Measurements from ENCODE around the gene FCHSD1. TPM values are rescaled to one million over a fixed set of nuclear protein-coding genes. Genes with fewer than 3 reads are reported as not detected.

The FCHSD1 gene
- 41.5 TPM for polyA plus RNA-seq (2013, experiment 1 of 2)
- polyA plus RNA-seq (2013, experiment 2 of 2): 27.4 TPM

DNA sequence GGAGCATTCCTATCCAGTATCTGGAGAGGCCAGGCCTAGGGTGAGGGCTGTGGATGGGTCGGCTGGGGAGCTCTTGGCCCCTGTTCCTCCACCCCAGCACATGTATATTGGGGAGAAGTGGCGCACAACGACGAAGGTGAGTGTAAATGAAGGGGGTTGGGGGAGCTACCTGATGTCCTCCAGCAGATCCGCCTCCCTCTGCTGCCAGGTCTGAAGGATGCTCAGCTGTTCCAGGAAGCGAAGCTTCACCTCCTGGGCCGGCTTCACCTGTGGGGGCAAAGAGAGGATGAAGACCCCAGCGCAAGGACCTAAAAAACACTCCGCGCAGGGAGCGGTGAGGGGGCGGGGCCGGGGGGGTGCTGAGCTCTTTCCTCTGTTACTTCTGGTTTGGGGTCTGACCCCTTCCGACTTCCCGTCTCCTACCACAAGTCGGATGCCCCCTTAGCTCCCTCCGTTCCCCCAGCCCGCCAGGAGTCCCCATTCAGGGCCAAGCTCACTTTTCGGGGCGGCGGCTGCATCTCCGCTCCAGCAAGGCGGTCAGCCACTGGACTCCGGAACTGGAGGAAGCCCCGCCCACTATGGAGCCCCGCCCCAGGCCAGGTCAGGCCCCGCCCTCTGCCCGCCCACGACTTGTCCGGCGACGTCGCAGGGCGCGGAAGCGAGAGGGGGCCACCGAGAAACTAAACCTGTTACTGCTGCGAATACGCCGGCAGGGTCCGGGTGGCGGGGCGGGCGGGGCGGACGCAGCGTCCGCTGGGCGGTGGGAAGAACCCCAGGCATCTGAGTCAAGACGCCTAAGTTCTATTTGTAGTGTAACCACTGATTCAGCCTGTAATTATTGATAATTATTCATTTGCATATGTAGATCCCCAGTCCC, at the start of gene FCHSD1:
FCHSD1 (minus strand) TSS at position 568 of the 877 bp plus-strand sequence; CDS start at position 518, 50 bp downstream.
- Histone ChIP-seq H3K9me3 (ENCODE audit: control insufficient read depth, low read length) (no peaks in the 10 kb centered on the region), H3K27ac (ENCODE audit: low read depth, low read length, severe bottlenecking) (no peak within 1 kb of the TSS), H3K4me1 (ENCODE audit: control insufficient read depth, insufficient read depth, low read length, poor library complexity, severe bottlenecking) (peaks cover 8% of the 10 kb centered on the region), H3K4me3 (ENCODE audit: extremely low read depth, insufficient read depth, low read length, poor library complexity, severe bottlenecking) (peak within 1 kb of the TSS; percentile 64), H3K36me3 (ENCODE audit: control insufficient read depth, insufficient read depth, low read length) (peaks cover 46% of the 10 kb centered on the region)
- 1 to 2% methylated on average over 23 to 40 of the region's 50 CpGs for WGBS, 2 experiments (ENCODE audit: insufficient coverage in 2 of 2)

DNA sequence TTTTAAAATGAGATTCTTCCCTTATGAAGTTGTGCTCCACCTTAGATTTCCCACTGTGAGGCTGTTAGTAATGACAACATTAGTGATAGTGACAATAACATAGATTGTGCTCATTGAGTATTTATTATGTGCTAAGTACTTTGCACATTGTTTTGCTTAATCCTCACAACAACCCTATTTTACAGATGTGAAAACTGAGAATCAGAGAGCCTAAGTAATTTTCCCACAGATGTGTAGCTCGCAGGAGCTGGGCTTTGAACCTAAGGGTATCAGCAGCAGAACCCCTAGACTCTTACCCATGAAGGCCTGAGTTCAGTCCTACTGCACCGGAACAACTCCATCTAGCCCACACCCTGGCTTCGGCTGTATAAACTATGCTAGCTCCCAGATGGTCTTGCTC, 46.4 kb upstream of the FCHSD1 start:
- no peaks in the 10 kb centered on the region for H3K9me3 ChIP-seq (ENCODE audit: control insufficient read depth, low read length)
- no peaks in the 10 kb centered on the region for H3K36me3 ChIP-seq (ENCODE audit: control insufficient read depth, insufficient read depth, low read length)
- H3K4me3 ChIP-seq (ENCODE audit: extremely low read depth, insufficient read depth, low read length, poor library complexity, severe bottlenecking): no peak overlapping the region
- no peak overlapping the region for H3K27ac ChIP-seq (ENCODE audit: low read depth, low read length, severe bottlenecking)
- peaks cover 12% of the 10 kb centered on the region for H3K4me1 ChIP-seq (ENCODE audit: control insufficient read depth, insufficient read depth, low read length, poor library complexity, severe bottlenecking)
- 89% methylated on average over 3 of the region's 3 CpGs for WGBS, 2 experiments (ENCODE audit: insufficient coverage in 2 of 2)

DNA sequence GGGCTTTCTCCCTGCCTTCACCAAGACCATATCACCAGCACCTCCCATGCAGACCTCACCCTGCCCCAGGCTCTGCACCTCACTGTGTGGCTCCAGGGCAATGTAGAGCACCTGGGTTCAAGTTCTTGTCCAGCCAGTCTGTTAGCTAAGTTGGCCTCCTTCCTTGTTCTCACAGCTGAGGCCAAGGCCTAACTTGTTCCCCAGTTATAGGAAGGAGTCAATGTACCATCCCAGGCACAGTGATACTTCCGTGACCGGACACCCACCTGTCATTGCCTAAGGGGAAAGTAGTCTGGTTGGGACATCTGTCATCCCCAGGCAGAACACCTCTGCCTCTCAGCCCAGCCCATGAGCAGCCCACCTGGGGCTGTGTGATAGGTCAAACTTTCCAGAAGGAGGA, 45.2 kb upstream of the FCHSD1 start:
- Histone ChIP-seq H3K4me1 (ENCODE audit: control insufficient read depth, insufficient read depth, low read length, poor library complexity, severe bottlenecking) (peaks cover 11% of the 10 kb centered on the region), H3K27ac (ENCODE audit: low read depth, low read length, severe bottlenecking) (no peak overlapping the region), H3K4me3 (ENCODE audit: extremely low read depth, insufficient read depth, low read length, poor library complexity, severe bottlenecking) (no peak overlapping the region), H3K36me3 (ENCODE audit: control insufficient read depth, insufficient read depth, low read length) (no peaks in the 10 kb centered on the region), H3K9me3 (ENCODE audit: control insufficient read depth, low read length) (no peaks in the 10 kb centered on the region)
- 100% methylated on average over 2 of the region's 2 CpGs; no CpG with 5 or more reads in 1 of the 2 experiments for WGBS, 2 experiments (ENCODE audit: insufficient coverage in 2 of 2)

DNA sequence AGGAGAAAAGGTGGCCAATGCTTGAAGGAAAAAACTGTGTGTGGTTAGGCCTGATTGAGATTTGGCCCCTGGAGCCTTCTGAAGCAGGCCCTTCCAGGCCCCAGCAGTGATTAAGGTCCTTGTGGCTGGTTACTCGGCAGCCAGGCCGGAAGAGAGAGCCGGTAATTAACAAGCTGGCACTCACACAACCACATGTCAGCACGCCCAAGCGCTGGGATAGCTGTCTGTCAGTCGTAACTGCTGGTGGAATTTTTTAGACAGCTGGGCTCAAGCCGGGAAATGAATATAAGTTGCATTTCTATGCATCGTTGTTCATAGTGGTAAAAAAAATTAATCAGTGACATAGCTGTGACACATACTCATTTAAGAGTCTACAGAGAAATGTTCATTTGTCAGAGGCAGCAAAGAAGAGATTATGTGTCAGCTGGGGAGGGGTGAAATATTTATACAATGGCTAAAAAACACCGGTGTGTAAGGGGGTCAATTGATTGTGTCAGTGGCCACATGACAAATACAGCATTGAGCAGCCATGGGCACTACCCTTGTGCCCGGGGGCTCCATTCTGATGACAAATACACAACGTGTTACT, 44.5 kb upstream of the FCHSD1 start:
- Histone ChIP-seq H3K36me3 (ENCODE audit: control insufficient read depth, insufficient read depth, low read length) (no peaks in the 10 kb centered on the region), H3K4me3 (ENCODE audit: extremely low read depth, insufficient read depth, low read length, poor library complexity, severe bottlenecking) (no peak overlapping the region), H3K27ac (ENCODE audit: low read depth, low read length, severe bottlenecking) (no peak overlapping the region), H3K4me1 (ENCODE audit: control insufficient read depth, insufficient read depth, low read length, poor library complexity, severe bottlenecking) (peaks cover 11% of the 10 kb centered on the region), H3K9me3 (ENCODE audit: control insufficient read depth, low read length) (no peaks in the 10 kb centered on the region)
- WGBS, 2 experiments (ENCODE audit: insufficient coverage in 2 of 2): 72 to 76% methylated on average over 7 to 10 of the region's 11 CpGs

DNA sequence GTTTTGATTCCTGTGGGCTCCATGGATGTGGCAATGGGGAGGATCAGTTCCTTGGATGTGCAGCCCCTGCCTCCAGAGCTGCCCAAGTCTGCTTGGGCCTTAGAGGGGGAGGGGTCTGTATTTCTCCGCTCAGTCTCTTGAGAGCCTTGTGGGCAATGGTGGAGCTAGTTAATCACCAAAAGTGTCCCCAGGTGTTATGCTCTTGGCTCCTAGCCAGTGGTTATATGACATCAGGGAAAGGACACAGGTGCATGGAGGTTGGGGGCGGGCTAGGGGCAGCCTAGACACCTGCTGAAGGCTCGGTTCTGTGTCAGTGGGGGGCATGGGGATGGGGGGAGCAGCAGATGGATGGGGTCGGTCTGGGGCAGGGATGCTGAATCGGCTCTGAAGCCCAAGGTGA, 43.3 kb upstream of the FCHSD1 start:
- no peak overlapping the region for H3K4me3 ChIP-seq (ENCODE audit: extremely low read depth, insufficient read depth, low read length, poor library complexity, severe bottlenecking)

DNA sequence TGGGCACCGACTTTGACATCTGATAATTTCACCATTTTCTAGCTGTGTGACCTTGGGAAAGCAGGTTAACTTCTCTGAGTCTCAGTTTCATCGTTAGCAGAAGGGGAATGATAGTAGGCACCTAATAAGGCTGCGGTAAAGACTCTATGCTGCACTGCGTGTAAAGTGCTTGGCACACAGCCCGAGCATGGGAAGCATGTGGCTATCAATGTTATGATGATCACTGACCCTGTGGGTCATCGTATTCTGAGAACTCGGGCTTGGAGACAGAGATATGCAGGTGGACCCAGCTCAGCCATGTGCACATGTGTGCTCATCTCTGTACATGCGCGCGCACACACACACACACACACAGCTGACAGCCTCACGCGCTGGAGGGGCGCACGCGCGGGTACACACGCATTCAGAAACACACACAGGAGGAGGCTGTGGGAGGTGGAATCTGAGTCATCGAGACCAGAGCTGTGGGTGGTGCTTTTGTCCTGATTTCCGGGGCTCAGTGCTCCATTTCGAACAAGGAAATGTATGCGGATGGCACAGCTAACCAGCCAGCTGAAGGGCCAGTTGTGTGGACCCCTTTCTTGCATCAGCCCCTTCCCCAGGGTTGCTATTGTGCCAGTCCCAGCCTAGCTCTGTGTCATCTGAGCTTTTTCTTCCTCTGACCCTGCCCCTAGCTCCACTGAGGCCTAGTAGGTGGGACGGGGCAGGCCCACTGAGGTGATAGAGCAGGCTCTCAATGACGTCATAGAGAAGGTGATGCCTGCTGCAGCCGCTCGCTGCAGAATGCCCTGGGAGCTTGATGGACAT, 41.9 kb upstream of the FCHSD1 start:
- Histone ChIP-seq H3K4me1 (ENCODE audit: control insufficient read depth, insufficient read depth, low read length, poor library complexity, severe bottlenecking) (peaks cover 20% of the 10 kb centered on the region), H3K4me3 (ENCODE audit: extremely low read depth, insufficient read depth, low read length, poor library complexity, severe bottlenecking) (no peak overlapping the region), H3K27ac (ENCODE audit: low read depth, low read length, severe bottlenecking) (no peak overlapping the region), H3K36me3 (ENCODE audit: control insufficient read depth, insufficient read depth, low read length) (no peaks in the 10 kb centered on the region), H3K9me3 (ENCODE audit: control insufficient read depth, low read length) (no peaks in the 10 kb centered on the region)
- 73% methylated on average over 14 to 20 of the region's 25 CpGs for WGBS, 2 experiments (ENCODE audit: insufficient coverage in 2 of 2)

More for the DNA sequence above, 43.3 kb upstream of the FCHSD1 start:
- Histone ChIP-seq H3K4me1 (ENCODE audit: control insufficient read depth, insufficient read depth, low read length, poor library complexity, severe bottlenecking) (peaks cover 12% of the 10 kb centered on the region), H3K9me3 (ENCODE audit: control insufficient read depth, low read length) (no peaks in the 10 kb centered on the region), H3K27ac (ENCODE audit: low read depth, low read length, severe bottlenecking) (no peak overlapping the region), H3K36me3 (ENCODE audit: control insufficient read depth, insufficient read depth, low read length) (no peaks in the 10 kb centered on the region)
- 87 to 100% methylated on average over 1 to 4 of the region's 5 CpGs for WGBS, 2 experiments (ENCODE audit: insufficient coverage in 2 of 2)

DNA sequence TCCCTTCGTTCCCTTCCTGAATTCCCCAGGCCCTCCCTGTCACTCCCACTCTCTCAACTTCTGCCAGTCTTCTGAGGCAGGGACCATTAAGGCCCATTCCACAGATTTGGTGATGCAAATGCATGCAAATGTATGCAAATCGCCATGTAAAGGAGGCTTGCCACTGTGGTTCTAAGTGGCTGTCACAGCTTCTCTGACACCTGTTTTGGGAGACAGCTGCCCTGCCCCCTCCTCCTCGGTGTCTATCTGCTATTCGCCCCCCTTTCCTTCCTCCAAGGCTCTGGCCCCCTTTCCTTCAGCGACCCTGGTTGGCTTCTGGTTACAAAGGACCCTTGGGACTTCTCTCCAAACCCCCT, 41.3 kb upstream of the FCHSD1 start:
- 3 to 12% methylated on average over 3 to 5 of the region's 5 CpGs for WGBS, 2 experiments (ENCODE audit: insufficient coverage in 2 of 2)
- H3K36me3 ChIP-seq (ENCODE audit: control insufficient read depth, insufficient read depth, low read length): no peaks in the 10 kb centered on the region
- H3K4me3 ChIP-seq (ENCODE audit: extremely low read depth, insufficient read depth, low read length, poor library complexity, severe bottlenecking): peak overlapping the region; percentile 34
- H3K4me1 ChIP-seq (ENCODE audit: control insufficient read depth, insufficient read depth, low read length, poor library complexity, severe bottlenecking): peaks cover 26% of the 10 kb centered on the region
- H3K27ac ChIP-seq (ENCODE audit: low read depth, low read length, severe bottlenecking): no peak overlapping the region
- H3K9me3 ChIP-seq (ENCODE audit: control insufficient read depth, low read length): no peaks in the 10 kb centered on the region

DNA sequence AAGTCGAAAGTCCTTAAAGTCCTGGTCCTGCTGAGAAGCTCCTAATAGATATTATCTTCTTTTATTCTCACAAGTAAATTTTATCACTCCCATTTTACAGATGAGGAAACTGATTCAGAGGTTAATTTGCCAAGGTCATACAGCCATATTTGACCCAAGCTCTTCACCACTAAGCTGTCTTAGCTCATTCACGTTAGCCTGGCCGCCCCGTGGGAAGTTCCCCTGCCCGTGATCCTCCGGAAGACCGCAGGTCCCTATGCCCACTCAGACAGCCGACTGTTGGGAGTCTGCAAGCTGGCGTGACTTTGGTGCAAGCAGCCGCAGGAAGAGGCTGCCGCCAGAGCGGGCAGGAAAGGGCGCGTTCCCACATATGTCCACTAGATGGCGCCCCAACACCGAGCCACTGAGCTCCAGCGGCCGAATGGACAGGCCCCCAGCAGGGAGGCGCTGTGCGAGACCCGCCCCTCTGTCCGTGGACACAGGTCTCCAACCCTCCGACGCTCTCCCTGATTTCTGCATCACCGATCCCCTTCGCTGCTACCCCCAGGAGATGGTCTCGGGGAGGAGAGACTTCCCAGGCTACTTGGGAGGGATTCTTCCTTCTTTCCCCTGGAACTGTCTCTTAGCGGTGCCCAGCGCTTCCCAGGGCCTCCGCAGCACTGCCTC, 40.8 kb upstream of the FCHSD1 start:
- Histone ChIP-seq H3K4me3 (ENCODE audit: extremely low read depth, insufficient read depth, low read length, poor library complexity, severe bottlenecking) (peak overlapping the region; percentile 34), H3K27ac (ENCODE audit: low read depth, low read length, severe bottlenecking) (no peak overlapping the region), H3K36me3 (ENCODE audit: control insufficient read depth, insufficient read depth, low read length) (no peaks in the 10 kb centered on the region), H3K9me3 (ENCODE audit: control insufficient read depth, low read length) (no peaks in the 10 kb centered on the region), H3K4me1 (ENCODE audit: control insufficient read depth, insufficient read depth, low read length, poor library complexity, severe bottlenecking) (peaks cover 31% of the 10 kb centered on the region)
- WGBS, 2 experiments (ENCODE audit: insufficient coverage in 2 of 2): 3% methylated on average over 26 to 27 of the region's 30 CpGs

DNA sequence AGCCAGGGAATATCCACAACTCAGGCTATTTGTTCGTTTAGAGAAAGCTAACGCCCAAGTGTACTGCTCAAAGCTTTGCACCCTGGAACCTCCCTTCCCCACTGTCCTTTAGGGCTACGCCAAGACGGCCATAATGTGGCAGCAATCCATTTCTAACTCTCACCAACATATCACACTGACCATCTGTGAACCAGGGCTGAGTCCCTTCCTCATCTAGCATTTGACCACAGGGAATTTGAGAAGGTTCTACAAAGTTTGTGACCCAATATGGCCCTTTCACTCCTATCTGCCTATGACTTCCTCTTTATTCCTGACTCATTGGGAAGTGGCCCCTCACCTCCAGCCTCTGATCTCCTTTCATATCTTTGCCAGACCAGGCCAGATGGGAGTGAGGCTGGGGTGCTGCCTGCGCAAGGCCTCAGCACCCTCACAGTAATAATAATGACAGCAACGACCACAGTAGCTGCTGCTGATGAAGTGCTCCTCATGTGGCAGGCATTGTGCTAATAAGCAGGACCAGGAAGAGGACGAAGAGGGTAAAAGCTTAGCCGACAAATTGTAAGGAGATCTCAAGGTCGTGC, 40.2 kb upstream of the FCHSD1 start:
- no peak overlapping the region for H3K4me3 ChIP-seq (ENCODE audit: extremely low read depth, insufficient read depth, low read length, poor library complexity, severe bottlenecking)
- H3K36me3 ChIP-seq (ENCODE audit: control insufficient read depth, insufficient read depth, low read length): no peaks in the 10 kb centered on the region
- peaks cover 32% of the 10 kb centered on the region for H3K4me1 ChIP-seq (ENCODE audit: control insufficient read depth, insufficient read depth, low read length, poor library complexity, severe bottlenecking)
- WGBS, 2 experiments (ENCODE audit: insufficient coverage in 2 of 2): 68 to 95% methylated on average over 4 to 7 of the region's 9 CpGs
- no peaks in the 10 kb centered on the region for H3K9me3 ChIP-seq (ENCODE audit: control insufficient read depth, low read length)
- H3K27ac ChIP-seq (ENCODE audit: low read depth, low read length, severe bottlenecking): no peak overlapping the region

All from mesodermal cell (in vitro differentiated cells).